Trophoblast cell (in vitro differentiated cells and primary cell): Measurements from ENCODE around the gene PRR7.

Experiments
- DNase-seq, 2 donors: peaks; one replicate each; pipeline ENCODE4 v3.0.0-alpha.2; 2016
- H2AFZ ChIP-seq: 2 replicates; pipeline ENCODE4 v1.6.1; 2013; ENCODE audit warnings: low read length, moderate library complexity, mild to moderate bottlenecking; ENCODE audit not compliant: insufficient read depth, poor library complexity
- H2AK5ac ChIP-seq: 2 replicates; pipeline ENCODE4 v1.6.1; 2013; ENCODE audit warnings: mild to moderate bottlenecking, low read length
- H2BK120ac ChIP-seq: 2 replicates; pipeline ENCODE4 v1.6.1; 2013; ENCODE audit warnings: low read length, mild to moderate bottlenecking, moderate library complexity; ENCODE audit not compliant: insufficient read depth, poor library complexity
- H2BK12ac ChIP-seq: 2 replicates; pipeline ENCODE4 v1.6.1; 2013; ENCODE audit warnings: mild to moderate bottlenecking, low read length, moderate library complexity
- H2BK5ac ChIP-seq: 2 replicates; pipeline ENCODE4 v1.6.1; 2013; ENCODE audit warnings: low read length, low read depth, moderate library complexity, mild to moderate bottlenecking; ENCODE audit not compliant: poor library complexity
- H3K14ac ChIP-seq: 2 replicates; pipeline ENCODE4 v1.6.1; 2013; ENCODE audit warnings: mild to moderate bottlenecking, low read length
- H3K18ac ChIP-seq: 2 replicates; pipeline ENCODE4 v1.6.1; 2013; ENCODE audit warnings: mild to moderate bottlenecking, low read length
- H3K23ac ChIP-seq: 2 replicates; pipeline ENCODE4 v1.6.1; 2013; ENCODE audit warnings: low read length
- H3K27ac ChIP-seq: 2 replicates; pipeline ENCODE4 v1.5.1; 2013; ENCODE audit warnings: low read depth, mild to moderate bottlenecking, inconsistent platforms, low read length, moderate library complexity
- H3K27me3 ChIP-seq: 2 replicates; pipeline ENCODE4 v1.6.1; 2013; ENCODE audit warnings: inconsistent platforms, mild to moderate bottlenecking, low read length, moderate library complexity; ENCODE audit not compliant: insufficient read depth
- H3K36me3 ChIP-seq, 2 experiments: 1 replicate in 1 of 2; 2 replicates in 1 of 2; pipeline ENCODE4 v1.6.1; 2013; ENCODE audit warnings: low read length in 2 of 2, mild to moderate bottlenecking in 2 of 2, moderate library complexity in 1 of 2; ENCODE audit not compliant: insufficient read depth in 2 of 2, control insufficient read depth in 1 of 2
- H3K4ac ChIP-seq: 2 replicates; pipeline ENCODE4 v1.6.1; 2013; ENCODE audit warnings: low read depth, mild to moderate bottlenecking, low read length, moderate library complexity
- H3K4me1 ChIP-seq, 2 experiments: 1 replicate in 1 of 2; 2 replicates in 1 of 2; pipeline ENCODE4 v1.6.1; 2013; ENCODE audit warnings: low read length in 2 of 2, mild to moderate bottlenecking in 2 of 2, moderate library complexity in 1 of 2; ENCODE audit not compliant: insufficient read depth in 2 of 2, control insufficient read depth in 1 of 2
- H3K4me2 ChIP-seq: 2 replicates; pipeline ENCODE4 v1.6.1; 2013; ENCODE audit warnings: inconsistent platforms, mild to moderate bottlenecking, low read length, moderate library complexity
- H3K4me3 ChIP-seq: 2 replicates; pipeline ENCODE4 v1.5.1; 2013; ENCODE audit warnings: mild to moderate bottlenecking, low read depth, low read length, inconsistent platforms
- H3K79me1 ChIP-seq: one replicate; pipeline ENCODE4 v1.6.1; 2013; ENCODE audit warnings: low read length
- H3K79me2 ChIP-seq: 2 replicates; pipeline ENCODE4 v1.6.1; 2013; ENCODE audit warnings: low read length, mild to moderate bottlenecking; ENCODE audit not compliant: control insufficient read depth, insufficient read depth, poor library complexity
- H3K9ac ChIP-seq: 2 replicates; pipeline ENCODE4 v1.6.1; 2013; ENCODE audit warnings: mild to moderate bottlenecking, low read length
- H3K9me3 ChIP-seq: 2 replicates; pipeline ENCODE4 v1.6.1; 2013; ENCODE audit warnings: low read depth, mild to moderate bottlenecking, control low read depth, inconsistent platforms, low read length; ENCODE audit not compliant: insufficient read depth
- H4K12ac ChIP-seq: 2 replicates; pipeline ENCODE4 v1.6.1; 2013; ENCODE audit warnings: low read depth, mild to moderate bottlenecking, low read length, moderate library complexity
- H4K8ac ChIP-seq: 2 replicates; pipeline ENCODE4 v1.6.1; 2013; ENCODE audit warnings: low read depth, mild to moderate bottlenecking, low read length, moderate library complexity
- H4K91ac ChIP-seq: one replicate; pipeline ENCODE4 v1.6.1; 2013; ENCODE audit warnings: low read depth, mild to moderate bottlenecking, low read length, moderate library complexity
- WGBS: extraction: QIAGEN DNeasy Blood & Tissue Kit; methylation state at CpG from one replicate; pipeline ENCODE4 v1.1.7; 2013; ENCODE audit warnings: missing lambda C conversion rate; ENCODE audit not compliant: insufficient read length, insufficient coverage; ENCODE audit errors: extremely low coverage; 5-methylcytosine and 5-hydroxymethylcytosine counted together

The PRR7 gene

DNA sequence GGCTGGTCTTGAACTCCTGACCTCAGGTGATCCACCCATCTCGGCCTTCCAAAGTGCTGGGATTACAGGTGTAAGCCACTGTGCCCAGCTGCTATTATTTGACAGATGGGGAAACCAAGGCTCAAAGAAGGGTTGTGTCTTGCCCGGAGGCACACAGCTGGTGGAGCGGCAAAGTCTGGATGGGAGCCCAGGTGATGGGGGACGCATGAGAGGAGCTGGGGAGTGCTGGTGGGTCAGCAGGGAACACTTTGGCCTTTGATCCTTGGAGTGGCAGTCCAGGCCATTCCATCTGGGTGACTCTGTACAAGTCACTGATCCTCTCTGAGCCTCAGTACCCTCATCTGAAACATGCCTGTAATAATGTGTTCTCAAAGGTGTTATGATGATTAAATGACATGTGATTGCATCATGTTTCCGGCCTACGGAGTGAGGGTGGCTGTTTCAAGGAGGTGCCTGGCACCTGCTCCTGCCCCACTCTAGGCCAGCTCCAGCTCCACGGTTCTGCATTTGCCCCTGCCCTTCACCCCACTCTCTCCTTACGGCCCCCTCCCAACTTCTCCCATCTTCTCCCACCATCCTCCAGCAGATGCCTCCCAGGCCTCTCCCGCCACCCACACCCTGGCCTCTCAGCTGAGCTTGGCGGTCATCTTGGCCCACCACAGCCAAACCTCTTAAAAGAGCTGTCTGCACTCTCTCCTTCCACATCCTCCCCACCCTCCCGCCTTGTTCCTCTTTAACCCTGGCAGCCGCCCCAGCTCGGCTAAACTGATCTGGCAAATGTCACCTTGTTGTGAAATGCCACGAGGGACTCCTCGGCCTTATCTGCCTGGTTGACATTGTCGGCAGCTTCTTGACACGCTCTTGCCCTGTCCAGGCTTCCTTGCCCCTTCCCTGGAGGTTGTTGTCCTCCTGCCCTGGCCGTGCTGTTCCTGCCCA, 32.4 kb downstream of the PRR7 start:
- H3K14ac ChIP-seq = no peak overlapping the region
- no peak overlapping the region for H3K4me2 ChIP-seq
- DNase-seq = peak; percentile 41 to 73

DNA sequence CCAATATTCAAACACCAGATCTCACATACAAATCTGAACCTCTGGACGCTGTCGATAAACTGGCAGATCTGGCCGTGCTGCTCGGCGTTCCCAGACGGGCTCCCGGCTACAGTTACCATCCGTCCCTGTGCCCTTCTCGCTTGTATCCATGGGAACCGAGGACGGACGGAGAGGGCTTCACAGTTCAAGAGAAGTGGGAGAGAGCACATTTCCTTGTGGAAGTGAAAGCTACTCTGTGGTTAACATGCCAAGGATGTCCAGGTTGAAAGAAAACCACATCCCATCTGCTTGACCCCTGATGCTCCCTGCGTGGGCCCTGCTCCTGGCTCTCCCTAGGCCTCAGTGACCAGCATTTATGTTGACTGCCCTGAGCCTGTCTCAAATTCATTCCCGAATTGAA, 33.2 kb downstream of the PRR7 start:
- H3K79me1 ChIP-seq = no peaks in the 10 kb centered on the region
- no peak overlapping the region for H4K12ac ChIP-seq
- no peak overlapping the region for H2BK5ac ChIP-seq
- H2BK120ac ChIP-seq = no peak overlapping the region
- H3K14ac ChIP-seq = no peak overlapping the region
- H2BK12ac ChIP-seq = no peak overlapping the region
- no peak overlapping the region for H4K8ac ChIP-seq
- H3K23ac ChIP-seq = no peak overlapping the region
- peaks cover 0 to 4% of the 10 kb centered on the region in 2 experiments for H3K4me1 ChIP-seq
- no peaks in the 10 kb centered on the region for H3K9me3 ChIP-seq
- H3K79me2 ChIP-seq = no peaks in the 10 kb centered on the region
- H2AFZ ChIP-seq = no peak overlapping the region
- no peak overlapping the region for H3K4ac ChIP-seq
- H3K27me3 ChIP-seq = no peaks in the 10 kb centered on the region
- H3K36me3 ChIP-seq = peaks cover 29 to 38% of the 10 kb centered on the region in 2 experiments
- H2AK5ac ChIP-seq = no peak overlapping the region
- no peak overlapping the region for H3K27ac ChIP-seq
- WGBS = no CpG with 5 or more reads among the region's 14 CpGs
- H3K18ac ChIP-seq = no peak overlapping the region
- no peak for DNase-seq
- no peak overlapping the region for H3K4me3 ChIP-seq
- H3K4me2 ChIP-seq = no peak overlapping the region
- H4K91ac ChIP-seq = no peak overlapping the region
- no peak overlapping the region for H3K9ac ChIP-seq

More for the DNA sequence above, 32.4 kb downstream of the PRR7 start:
- H3K9ac ChIP-seq = no peak overlapping the region
- no peaks in the 10 kb centered on the region for H3K79me1 ChIP-seq
- no peak overlapping the region for H2BK5ac ChIP-seq
- H4K8ac ChIP-seq = no peak overlapping the region
- no peak overlapping the region for H3K4me3 ChIP-seq
- H4K12ac ChIP-seq = no peak overlapping the region
- H3K4ac ChIP-seq = no peak overlapping the region
- peaks cover 21 to 30% of the 10 kb centered on the region in 2 experiments for H3K36me3 ChIP-seq
- no peak overlapping the region for H3K27ac ChIP-seq
- no peak overlapping the region for H3K23ac ChIP-seq
- H3K27me3 ChIP-seq = no peaks in the 10 kb centered on the region
- no peak overlapping the region for H2AFZ ChIP-seq
- no peak overlapping the region for H2AK5ac ChIP-seq
- peak overlapping the region; percentile 41 for H2BK12ac ChIP-seq
- H2BK120ac ChIP-seq = no peak overlapping the region
- H4K91ac ChIP-seq = no peak overlapping the region
- peaks cover 2% of the 10 kb centered on the region for H3K9me3 ChIP-seq
- WGBS = no CpG with 5 or more reads among the region's 18 CpGs
- H3K4me1 ChIP-seq = peaks cover 0 to 4% of the 10 kb centered on the region in 2 experiments
- H3K18ac ChIP-seq = no peak overlapping the region
- H3K79me2 ChIP-seq = no peaks in the 10 kb centered on the region

DNA sequence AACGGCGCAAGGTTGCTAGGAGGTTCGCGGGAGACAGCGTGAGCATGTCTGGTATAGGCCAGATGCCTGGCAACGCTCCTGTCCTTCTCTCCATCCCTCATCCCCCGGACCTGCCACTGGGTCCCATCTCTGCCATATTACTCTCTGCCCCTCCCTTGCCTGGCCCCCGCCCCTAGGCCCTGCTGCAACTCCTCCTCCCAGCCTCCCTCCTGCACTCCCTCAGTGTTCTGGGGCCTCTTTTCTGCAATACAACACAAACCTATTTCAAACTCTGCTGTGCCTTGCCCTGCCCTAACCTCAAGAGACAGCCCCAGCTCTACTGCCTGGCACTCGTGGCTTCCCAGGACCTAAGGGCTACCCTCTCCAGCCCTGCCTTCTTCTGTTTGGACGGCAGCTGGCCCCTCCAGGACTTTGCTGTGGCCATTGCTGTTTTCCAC, 35.8 kb downstream of the PRR7 start:
- no peak overlapping the region for H3K27ac ChIP-seq
- WGBS = no CpG with 5 or more reads among the region's 10 CpGs
- H3K4me3 ChIP-seq = no peak overlapping the region
- no peak overlapping the region for H2AK5ac ChIP-seq
- peaks cover 51 to 59% of the 10 kb centered on the region in 2 experiments for H3K36me3 ChIP-seq
- H2BK5ac ChIP-seq = no peak overlapping the region
- no peak overlapping the region for H3K4ac ChIP-seq
- no peak overlapping the region for H2AFZ ChIP-seq
- H3K18ac ChIP-seq = no peak overlapping the region
- H3K23ac ChIP-seq = no peak overlapping the region
- H3K14ac ChIP-seq = no peak overlapping the region
- H3K4me2 ChIP-seq = no peak overlapping the region
- peaks cover 0 to 4% of the 10 kb centered on the region in 2 experiments for H3K4me1 ChIP-seq
- no peak for DNase-seq
- H3K9ac ChIP-seq = no peak overlapping the region
- H3K79me1 ChIP-seq = no peaks in the 10 kb centered on the region
- H3K27me3 ChIP-seq = no peaks in the 10 kb centered on the region
- H3K9me3 ChIP-seq = no peaks in the 10 kb centered on the region
- H2BK120ac ChIP-seq = no peak overlapping the region
- H3K79me2 ChIP-seq = no peaks in the 10 kb centered on the region
- H4K91ac ChIP-seq = no peak overlapping the region
- no peak overlapping the region for H2BK12ac ChIP-seq
- H4K12ac ChIP-seq = no peak overlapping the region
- no peak overlapping the region for H4K8ac ChIP-seq

DNA sequence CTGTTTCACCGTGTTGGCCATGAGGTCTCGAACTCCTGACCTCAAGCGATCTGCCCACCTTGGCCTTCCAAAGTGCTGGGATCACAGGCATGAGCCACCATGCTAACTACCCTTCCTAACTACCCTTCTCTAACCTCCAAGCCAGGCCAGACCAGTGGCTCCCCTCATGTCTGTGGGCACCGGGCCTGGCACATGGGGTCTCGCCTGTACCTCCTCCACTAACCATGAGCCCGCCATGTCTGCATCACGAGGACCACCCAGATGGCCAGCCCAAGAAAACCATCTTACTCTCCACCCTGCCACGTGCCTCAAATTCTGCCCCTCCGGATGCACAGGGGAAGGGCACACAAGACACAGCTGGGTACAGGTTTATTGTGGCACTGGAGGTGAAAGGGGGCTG, 36.4 kb downstream of the PRR7 start:
- Histone ChIP-seq H3K23ac (no peak overlapping the region), H3K36me3 (peaks cover 58 to 65% of the 10 kb centered on the region in 2 experiments), H2BK12ac (no peak overlapping the region), H3K9me3 (no peaks in the 10 kb centered on the region), H3K18ac (no peak overlapping the region), H2BK5ac (no peak overlapping the region), H4K8ac (no peak overlapping the region), H3K79me2 (no peaks in the 10 kb centered on the region), H2AK5ac (no peak overlapping the region), H3K27me3 (no peaks in the 10 kb centered on the region), H4K91ac (no peak overlapping the region), H3K4me1 (peaks cover 0 to 4% of the 10 kb centered on the region in 2 experiments), H2BK120ac (no peak overlapping the region), H3K9ac (no peak overlapping the region), H3K4ac (no peak overlapping the region), H3K4me3 (no peak overlapping the region), H3K14ac (no peak overlapping the region), H4K12ac (peak overlapping the region; percentile 48), H3K79me1 (no peaks in the 10 kb centered on the region), H2AFZ (no peak overlapping the region), H3K4me2 (no peak overlapping the region), H3K27ac (no peak overlapping the region)
- WGBS = no CpG with 5 or more reads among the region's 9 CpGs
- DNase-seq = no peak
